ENCODE results near the gene COL12A1. TPM values are rescaled to one million over a fixed set of nuclear protein-coding genes. Genes with fewer than 3 reads are reported as not detected.

COL12A1 gene
- total RNA-seq, 4 donors from 2014 or later: 208 to 539 (median 257) TPM

DNA sequence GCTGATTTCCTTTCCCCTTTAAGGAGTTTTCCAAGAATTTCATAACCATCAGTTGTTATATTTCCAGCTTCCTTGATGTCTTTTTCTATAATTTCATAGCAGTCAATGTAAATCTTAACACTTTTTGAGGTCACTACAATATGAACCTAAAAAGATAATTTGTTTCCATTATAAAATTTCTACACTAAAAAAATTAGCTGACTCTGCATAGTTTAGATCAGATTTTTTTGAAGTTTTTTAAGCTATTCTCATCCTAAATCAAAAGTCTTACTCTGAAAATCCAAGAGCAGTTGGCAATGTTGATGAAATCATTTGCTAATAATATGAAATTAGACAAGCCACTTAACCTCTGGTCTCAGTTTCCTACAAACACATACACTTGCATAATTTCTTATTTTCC lies 96.8 kb downstream of the COL12A1 start:
- TF ChIP-seq, protein P1, sequence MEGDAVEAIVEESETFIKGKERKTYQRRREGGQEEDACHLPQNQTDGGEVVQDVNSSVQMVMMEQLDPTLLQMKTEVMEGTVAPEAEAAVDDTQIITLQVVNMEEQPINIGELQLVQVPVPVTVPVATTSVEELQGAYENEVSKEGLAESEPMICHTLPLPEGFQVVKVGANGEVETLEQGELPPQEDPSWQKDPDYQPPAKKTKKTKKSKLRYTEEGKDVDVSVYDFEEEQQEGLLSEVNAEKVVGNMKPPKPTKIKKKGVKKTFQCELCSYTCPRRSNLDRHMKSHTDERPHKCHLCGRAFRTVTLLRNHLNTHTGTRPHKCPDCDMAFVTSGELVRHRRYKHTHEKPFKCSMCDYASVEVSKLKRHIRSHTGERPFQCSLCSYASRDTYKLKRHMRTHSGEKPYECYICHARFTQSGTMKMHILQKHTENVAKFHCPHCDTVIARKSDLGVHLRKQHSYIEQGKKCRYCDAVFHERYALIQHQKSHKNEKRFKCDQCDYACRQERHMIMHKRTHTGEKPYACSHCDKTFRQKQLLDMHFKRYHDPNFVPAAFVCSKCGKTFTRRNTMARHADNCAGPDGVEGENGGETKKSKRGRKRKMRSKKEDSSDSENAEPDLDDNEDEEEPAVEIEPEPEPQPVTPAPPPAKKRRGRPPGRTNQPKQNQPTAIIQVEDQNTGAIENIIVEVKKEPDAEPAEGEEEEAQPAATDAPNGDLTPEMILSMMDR (IDR thresholded peaks at IDR 0.05): no peak
- no peak for TF ChIP-seq EP300 (IDR thresholded peaks at IDR 0.05)
- no peak for TF ChIP-seq POLR2A (IDR thresholded peaks at IDR 0.05)
- H3K27ac ChIP-seq: peak overlapping the region in 1 of 4 donors; percentile 26
- H3K4me1 ChIP-seq: peaks cover 0 to 20% (median 0%) of the 10 kb centered on the region in 4 donors
- no peaks in the 10 kb centered on the region for H3K27me3 ChIP-seq
- DNase-seq (ENCODE audit: low spot score in 2 of 2): no peak
- H3K36me3 ChIP-seq: peaks cover 0 to 19% (median 0%) of the 10 kb centered on the region in 3 donors
- no peaks in the 10 kb centered on the region for H3K9me3 ChIP-seq
- H3K4me3 ChIP-seq: no peak overlapping the region

DNA sequence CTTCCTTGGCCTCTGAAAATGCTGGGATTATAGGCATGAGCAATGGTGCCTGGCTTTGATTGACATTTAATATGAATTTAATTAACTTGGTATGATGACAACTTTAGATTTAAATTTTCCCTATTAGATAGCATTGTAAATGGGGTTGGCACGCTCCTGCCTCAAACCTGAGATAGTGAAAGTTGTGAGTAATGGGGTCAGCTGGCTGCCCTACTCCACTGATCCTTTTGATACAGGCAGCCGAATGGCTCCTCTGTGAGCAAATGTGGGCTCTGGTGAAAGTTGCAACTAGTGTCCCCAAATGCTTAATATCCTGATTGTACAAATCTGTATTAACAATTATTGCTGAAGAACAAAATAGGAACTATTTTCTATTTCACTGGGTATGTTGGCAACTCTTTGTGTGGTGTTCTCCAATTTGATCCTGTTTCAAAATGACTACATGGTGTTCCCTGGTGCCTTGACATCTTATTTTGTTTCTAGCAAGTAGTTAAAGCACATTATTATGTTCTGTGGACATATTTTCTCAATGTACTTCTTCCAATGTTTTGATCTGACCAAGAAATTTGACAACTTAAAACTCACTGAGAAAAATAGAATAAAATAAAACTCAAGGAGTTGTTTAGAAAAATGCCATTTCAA lies 97.4 kb downstream of the COL12A1 start:
- peaks cover 0 to 14% (median 0%) of the 10 kb centered on the region in 4 donors for H3K4me1 ChIP-seq
- no peak for DNase-seq (ENCODE audit: low spot score in 2 of 2)
- TF ChIP-seq POLR2A (IDR thresholded peaks at IDR 0.05) (no peak), EP300 (IDR thresholded peaks at IDR 0.05) (no peak)
- TF ChIP-seq, protein P1 (IDR thresholded peaks at IDR 0.05): no peak
- no peak overlapping the region for H3K4me3 ChIP-seq
- peaks cover 0 to 19% (median 0%) of the 10 kb centered on the region in 3 donors for H3K36me3 ChIP-seq
- peak overlapping the region in 1 of 4 donors; percentile 26 for H3K27ac ChIP-seq
- H3K27me3 ChIP-seq: no peaks in the 10 kb centered on the region
- no peaks in the 10 kb centered on the region for H3K9me3 ChIP-seq
- 71 to 74% methylated on average over 2 of the region's 2 CpGs for WGBS, 2 donors

DNA sequence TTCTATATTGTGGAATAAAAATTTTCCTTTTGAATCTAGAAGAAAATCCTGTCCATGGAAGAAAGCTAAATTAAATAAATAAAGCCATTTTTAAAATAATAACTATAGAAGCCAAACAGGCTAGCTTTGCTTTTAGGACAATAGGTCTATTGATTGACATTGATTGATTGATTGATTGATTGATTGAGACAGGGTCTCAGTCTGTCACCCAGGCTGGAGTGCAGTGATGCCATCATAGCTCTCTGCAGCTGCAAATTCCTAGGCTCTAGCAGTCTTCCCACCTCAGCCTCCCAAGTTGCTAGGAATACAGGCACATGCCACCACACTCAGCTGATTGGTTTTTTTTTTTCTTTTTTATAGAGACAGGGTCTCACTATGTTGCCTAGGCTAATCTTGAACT lies 97.9 kb downstream of the COL12A1 start:
- H3K27ac ChIP-seq: peak overlapping the region in 1 of 4 donors; percentile 26
- peaks cover 0 to 12% (median 0%) of the 10 kb centered on the region in 4 donors for H3K4me1 ChIP-seq

DNA sequence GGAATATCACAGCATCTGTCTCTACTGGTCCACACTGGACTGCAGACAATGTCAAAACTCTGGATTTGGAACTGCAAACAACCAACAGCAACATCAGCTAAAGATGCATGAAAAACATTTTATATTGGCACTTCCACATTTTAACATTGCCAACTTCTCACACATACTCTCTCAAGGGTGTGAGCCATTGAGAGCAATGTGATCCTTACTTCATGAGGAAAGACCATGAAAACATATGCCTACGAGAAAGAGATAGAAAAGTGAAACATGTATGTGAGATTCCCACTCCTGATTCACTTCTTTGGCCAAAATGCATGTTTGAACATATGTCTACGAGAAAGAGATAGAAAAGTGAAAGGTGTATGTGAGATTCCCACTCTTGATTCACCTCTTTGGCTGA lies 99.4 kb downstream of the COL12A1 start:
- Histone ChIP-seq H3K9me3 (no peaks in the 10 kb centered on the region), H3K4me3 (no peak overlapping the region), H3K27me3 (no peaks in the 10 kb centered on the region), H3K27ac (no peak overlapping the region), H3K36me3 (peaks cover 0 to 29% (median 0%) of the 10 kb centered on the region in 3 donors), H3K4me1 (peaks cover 0 to 9% (median 0%) of the 10 kb centered on the region in 4 donors)
- 93 to 97% methylated on average over 2 of the region's 2 CpGs for WGBS, 2 donors
- TF ChIP-seq, protein P1 (IDR thresholded peaks at IDR 0.05): no peak
- TF ChIP-seq POLR2A (IDR thresholded peaks at IDR 0.05) (no peak), EP300 (IDR thresholded peaks at IDR 0.05) (no peak)
- no peak for DNase-seq (ENCODE audit: low spot score in 2 of 2)

More for the DNA sequence above, 97.9 kb downstream of the COL12A1 start:
- H3K27me3 ChIP-seq: no peaks in the 10 kb centered on the region
- H3K9me3 ChIP-seq: no peaks in the 10 kb centered on the region
- TF ChIP-seq, protein P1 (IDR thresholded peaks at IDR 0.05): no peak
- no peak for TF ChIP-seq POLR2A (IDR thresholded peaks at IDR 0.05)
- no peak for TF ChIP-seq EP300 (IDR thresholded peaks at IDR 0.05)
- DNase-seq (ENCODE audit: low spot score in 2 of 2): no peak
- H3K4me3 ChIP-seq: no peak overlapping the region
- peaks cover 0 to 25% (median 0%) of the 10 kb centered on the region in 3 donors for H3K36me3 ChIP-seq

DNA sequence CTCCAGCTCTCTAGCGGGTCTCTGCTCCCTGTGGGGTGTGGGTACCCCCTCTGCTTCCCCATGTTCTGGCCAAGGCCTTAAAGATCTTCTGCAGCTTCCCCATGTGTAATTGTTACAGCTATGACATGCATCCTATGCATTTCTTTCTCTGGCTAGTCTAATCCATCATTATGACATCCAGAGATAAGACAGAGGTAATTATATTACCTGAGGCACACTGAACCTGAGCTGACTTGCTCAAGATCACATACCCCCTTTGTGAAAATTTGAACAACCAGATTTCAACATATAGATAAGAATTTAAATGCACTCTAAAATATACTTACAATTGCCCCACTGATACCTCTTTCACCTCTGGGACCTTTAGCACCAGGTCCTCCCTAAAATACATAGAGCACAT lies 102.4 kb downstream of the COL12A1 start:
- peaks cover 0 to 43% (median 0%) of the 10 kb centered on the region in 3 donors for H3K36me3 ChIP-seq
- no peak overlapping the region for H3K27ac ChIP-seq
- H3K4me3 ChIP-seq: no peak overlapping the region
- peaks cover 0 to 18% (median 5%) of the 10 kb centered on the region in 4 donors for H3K4me1 ChIP-seq
- WGBS, 2 donors: 73 to 88% methylated on average over 1 of the region's 1 CpG
- H3K9me3 ChIP-seq: no peaks in the 10 kb centered on the region
- no peak for DNase-seq (ENCODE audit: low spot score in 2 of 2)
- TF ChIP-seq POLR2A (IDR thresholded peaks at IDR 0.05): no peak
- TF ChIP-seq, protein P1 (IDR thresholded peaks at IDR 0.05): no peak
- no peak for TF ChIP-seq EP300 (IDR thresholded peaks at IDR 0.05)
- H3K27me3 ChIP-seq: no peaks in the 10 kb centered on the region

Data from tibial nerve (tissue), 4 donors.